Embryonic facial prominence (tissue), 1 donor: Measurements from ENCODE around the gene TSPAN18.

ENCODE experiments used
- DNase-seq: peaks from one replicate; pipeline ENCODE4 v3.0.0-alpha.2; 2016; ENCODE audit errors: extremely low spot score

The TSPAN18 gene

DNA sequence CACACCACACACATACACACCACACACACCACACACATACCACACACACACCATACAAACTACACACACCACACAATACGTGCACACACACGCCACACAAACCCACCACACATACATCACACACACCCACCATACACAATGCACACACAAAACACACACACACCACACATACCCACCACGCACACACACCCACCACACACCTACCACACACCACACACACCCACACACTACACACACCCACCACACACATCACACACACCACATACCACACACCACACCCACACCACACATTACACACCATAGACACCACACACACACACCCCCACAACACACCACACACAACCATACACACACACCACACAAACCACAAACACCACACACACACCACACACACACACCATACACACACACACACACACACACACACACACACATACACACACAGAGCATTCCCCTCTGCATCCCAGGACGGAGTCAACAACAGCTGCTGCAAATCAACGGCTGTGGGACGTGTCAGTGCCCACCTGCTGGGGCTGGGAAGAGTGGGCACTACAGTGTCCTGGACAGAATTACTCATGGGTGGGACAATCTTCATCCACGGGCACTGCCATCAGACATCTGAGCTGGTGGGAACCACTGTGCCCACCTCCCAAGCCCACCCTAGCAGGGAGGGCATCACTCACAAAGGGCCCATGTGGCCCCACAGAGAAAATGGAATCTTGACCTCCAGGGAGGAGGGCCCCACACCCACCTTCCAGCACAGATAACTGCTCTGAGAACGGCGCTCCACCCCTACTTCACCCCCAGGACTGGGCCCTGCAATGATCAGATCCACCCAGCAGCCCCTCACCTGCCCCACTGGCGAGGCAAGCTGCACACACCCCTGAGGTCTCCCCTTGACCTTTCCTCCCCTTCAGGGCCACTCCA is 215.5 kb downstream of the TSPAN18 start:
- DNase-seq = no peak

DNA sequence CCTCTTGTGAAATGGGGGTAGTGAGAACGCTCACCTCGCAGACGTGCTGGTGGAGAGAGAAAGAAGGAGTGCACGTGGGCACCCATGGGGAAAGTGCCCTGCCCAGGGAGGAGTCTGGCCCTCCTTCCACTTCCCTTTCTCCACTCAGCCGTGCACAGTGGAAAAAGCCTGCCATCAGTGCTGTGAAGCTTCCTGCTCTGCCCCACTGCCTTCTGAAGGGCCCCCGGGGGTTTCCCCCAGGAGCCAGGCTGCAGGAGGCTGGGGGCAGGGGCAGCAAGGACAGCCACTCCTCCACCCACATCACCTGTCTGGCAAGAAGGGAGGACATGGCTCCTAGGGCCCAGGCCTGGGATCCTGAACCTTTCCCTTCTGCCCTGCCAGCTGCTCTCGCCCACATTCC is 216.4 kb downstream of the TSPAN18 start:
- DNase-seq = no peak

DNA sequence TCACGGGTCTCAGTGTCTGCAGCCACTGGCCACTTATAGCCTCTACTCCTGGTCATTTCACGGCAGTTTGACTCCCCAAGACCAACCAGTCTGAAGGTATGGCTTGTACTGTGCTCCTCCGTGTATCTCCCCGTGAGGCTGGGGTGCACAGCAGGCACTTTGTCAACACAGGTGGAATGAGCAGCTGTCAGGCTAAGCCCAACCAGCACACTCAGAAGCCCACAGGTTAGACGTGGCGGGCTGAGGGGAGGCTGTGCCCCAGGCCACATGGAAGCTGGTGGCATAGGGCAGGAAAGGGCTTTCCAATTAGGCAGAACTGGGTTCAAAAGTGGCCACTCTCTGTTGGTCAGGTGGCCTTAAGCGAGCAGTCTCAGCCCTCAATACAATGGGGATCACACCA is 216.9 kb downstream of the TSPAN18 start:
- DNase-seq = no peak

DNA sequence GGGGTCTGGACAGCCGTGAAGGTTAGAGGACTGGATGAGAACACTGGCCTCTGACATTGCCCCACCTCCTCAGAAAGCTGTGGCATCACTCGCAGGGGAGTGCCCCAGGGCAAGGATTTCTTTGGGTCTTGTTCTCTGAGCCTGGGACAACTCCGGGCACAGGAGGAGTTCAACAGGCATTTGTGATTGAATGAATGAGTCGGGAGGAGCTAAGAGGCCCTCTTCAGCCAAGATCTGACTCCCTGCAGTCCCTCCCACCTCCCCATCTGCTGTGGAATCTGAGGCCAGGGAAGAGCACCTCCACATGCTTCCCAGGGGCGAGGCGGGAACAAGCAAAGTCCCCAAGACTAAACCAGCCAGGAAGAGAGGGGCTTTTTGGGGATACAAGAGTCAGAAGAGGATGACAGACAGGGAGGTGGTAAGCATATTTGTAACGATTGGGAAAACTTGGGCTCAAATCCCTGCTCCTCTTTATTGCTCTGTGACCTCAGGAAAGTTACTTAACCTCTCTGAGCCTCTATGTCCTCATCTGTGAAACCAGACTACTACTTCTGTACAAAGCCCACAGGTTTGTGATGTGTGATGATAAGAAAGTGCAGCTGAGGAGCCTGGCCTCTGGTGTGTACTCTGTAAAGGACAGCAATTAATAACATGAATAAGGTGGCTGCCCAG is 217.6 kb downstream of the TSPAN18 start:
- no peak for DNase-seq

DNA sequence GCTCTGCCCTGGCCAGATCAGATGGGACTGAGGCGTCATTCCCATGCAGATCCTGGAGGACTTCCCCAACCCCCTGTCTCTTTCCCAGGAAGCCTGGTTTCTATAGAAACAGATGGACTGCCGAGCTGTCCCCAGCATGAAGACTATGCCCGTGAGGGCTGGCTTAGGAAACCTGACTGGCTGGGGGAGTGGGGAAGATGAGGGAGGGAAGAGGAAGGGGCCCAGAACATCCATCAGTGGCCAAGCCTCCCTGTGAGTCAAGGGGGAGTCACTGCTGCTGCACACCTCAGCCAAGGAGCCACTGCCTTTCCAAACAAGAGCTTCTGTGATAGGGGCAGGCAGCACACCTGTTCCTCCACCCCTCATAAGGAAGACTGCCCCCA is 218.1 kb downstream of the TSPAN18 start:
- DNase-seq = no peak

DNA sequence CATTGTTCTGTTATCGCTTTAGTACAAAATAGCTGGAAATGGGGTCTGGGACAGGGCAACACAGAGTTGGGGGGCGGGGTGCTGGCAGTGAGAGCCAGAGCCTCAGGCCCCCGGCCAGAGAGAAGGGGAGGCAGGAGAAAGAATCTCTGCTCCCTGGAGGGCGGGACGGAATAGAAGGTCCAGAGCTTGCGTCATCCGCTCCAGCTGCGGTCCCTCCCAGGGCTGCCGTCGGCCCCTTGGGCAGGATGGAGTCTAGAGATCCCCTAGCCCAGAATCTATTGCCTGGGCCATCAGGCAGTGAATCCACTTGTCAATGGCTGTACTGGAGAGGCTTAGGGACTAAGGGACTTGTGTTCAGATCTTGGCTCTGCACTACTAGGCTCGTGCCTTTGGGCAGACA is 218.9 kb downstream of the TSPAN18 start:
- no peak for DNase-seq

DNA sequence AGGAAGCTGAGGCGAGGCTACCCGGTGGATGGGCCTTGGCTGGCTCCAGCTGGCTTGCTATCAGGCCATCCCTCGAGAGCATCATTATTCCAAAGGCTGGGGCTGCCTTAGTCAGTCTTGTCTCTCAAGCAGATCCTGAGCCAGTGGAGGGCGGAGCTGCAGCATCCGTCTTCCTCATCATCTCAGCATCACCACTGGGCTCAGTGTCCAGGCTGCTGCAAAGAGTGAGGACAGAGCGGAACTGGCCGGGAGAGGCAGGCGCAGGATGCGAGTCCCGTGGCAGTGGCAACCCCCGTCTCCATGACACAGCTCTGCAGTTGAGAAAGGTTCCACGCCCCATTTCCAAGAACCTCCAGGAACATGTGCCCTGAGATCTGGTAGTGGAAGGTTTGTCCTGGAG is 219.5 kb downstream of the TSPAN18 start:
- no peak for DNase-seq

DNA sequence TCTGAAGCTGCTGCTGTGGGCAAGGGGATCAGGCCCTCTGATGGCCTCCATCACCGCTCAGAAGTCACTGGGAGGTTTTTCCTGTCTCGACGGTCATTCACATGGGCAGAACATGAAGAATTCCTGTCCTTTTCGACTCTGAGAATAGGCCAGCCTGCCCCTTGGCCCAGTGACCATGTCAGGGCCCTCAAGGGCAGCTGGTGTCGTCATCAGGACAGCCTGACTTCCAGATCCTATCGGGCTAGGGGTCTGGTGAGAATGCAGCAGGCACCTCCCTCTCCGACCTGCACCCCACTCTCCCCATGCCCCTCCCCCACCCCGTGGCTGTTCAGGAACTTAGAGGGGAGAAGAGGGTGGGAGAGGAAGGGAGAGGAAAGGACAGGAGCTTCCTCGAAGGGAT is 220.4 kb downstream of the TSPAN18 start:
- DNase-seq = no peak

DNA sequence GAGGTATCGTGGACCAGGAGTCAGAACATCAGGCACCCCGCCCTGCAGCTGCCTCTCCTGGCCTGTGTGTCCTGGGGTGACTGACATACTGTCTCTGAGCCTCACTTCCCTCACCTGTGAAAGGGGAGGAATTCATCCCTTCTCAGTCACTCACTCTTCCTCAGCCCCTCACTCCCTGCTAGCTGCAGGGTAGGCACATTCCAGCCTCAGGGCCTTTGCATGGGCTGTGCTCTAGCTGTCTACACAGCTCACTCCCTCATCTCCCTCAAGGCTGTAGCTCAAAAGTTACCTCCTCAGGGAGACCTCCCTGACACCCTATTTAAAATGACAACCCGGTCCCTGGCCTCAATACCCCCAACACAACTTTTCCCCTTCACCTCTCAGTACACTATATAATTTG is 221.4 kb downstream of the TSPAN18 start:
- no peak for DNase-seq

DNA sequence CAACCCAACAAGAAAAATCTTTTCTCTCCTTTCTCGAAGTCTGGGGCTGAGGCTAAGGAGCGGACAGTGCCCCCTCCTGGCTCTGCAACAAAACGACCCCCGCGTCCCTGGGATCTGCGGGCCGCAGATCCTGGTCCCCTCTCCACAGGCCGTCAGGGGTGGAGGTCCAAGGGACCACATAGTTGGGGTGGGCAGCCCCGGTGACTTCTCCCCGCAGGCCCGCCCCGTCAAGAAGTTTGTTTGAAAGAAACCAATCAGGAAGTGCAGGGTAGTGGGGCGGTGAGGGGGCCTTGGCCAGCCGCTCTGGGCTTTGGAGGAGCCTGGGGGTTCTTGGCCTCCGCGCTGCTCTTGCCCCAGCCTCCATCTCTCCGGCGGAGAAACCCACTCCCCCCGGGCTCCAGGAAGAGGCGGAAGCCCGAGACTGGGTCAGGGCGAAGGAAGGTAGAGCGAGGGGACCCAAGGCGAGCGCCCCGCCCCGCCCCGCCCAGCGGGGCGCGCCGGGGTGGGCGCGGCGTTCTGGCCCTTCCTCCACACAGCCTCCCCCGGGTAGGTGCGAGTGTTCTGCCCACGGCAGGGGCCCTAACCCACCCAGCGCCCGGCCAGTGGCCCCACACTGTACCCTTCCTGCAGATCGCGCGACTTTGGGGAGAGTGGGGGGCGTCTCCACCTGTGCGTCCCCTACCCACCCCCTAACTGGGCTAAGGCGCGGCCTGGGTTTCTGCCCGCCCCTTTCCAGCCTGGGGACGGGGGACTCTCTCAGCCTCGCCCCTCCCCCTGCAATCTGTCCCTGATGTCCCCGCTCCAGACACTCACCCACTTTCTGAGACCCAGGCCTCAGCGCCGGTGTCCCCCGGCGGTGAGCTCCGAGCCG is 222.6 kb downstream of the TSPAN18 start:
- no peak for DNase-seq

DNA sequence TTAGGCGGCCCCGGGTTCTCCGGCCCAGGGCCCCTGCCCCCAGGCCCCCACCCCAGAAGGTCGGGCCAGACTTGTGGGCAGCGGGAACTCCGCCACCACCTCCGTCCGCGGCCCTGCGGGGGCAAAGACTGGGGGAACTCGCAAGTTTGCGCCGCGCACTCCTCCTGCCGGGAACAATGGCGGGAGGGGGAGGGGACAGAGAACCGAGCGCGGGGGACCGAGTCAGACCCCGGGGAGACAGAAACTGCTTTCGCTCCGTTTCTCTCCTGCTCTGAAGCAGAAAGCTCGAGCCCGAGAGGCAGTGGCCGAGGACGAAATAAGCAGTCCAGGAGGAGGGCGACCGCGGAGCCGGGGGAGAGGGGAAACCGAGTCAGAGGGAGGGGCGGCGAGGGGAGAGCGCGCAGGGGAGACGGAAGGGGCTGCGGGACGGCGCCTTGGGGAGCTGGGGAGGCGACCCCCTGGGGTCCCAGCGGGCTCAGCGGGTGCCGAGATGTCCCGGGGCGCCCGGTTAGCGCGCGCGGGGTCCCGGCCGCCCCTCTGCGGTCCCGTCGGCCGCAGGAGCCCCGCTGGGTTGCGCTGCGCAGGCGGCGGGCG is 223.4 kb downstream of the TSPAN18 start:
- no peak for DNase-seq

DNA sequence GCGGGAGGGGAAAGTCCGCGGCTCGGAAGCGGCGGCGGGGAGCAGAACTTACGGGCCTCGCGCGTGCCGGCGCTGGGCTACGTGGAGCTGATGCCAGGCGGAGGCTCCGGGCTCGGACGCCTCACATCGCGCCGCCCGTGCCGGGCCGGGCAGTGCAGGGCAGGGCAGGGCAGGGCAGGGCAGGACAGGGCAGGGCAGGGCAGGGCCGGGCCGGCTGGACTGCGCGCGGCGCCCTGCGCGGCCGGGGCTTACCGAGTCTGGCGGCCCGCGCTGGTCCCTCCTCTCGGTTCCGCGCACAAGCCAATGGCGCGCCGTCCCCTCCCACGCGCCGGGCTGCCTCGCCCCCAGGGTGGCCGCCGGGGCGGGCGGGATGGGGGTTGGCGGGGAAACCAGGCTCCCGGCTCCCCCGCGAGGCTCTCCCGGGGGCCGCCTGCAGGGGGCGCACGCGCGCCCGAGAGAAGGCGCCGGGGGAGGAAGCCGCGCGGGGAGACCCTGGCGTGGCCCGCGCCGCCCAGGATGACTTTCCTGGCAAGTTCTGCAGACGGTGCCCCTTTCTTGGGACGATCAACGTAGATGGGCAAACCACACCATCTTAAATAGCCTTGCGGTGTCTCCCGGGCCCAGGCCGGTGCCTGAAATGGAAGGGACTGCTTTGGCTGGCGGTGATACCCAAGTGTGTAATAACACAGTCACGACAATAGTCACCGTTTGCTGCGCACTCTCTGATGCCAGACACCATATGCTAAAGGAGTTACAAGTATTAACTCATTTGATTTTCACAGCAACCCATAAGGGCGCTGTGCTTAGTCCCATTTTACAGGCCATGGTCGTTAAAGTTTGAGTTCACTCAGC is 224.1 kb downstream of the TSPAN18 start, which contains the start of gene TP53I11:
TP53I11 (minus strand) TSS at position 259 of the 852 bp plus-strand sequence. CDS start 12,548 bp downstream, outside the sequence.
- DNase-seq = no peak

DNA sequence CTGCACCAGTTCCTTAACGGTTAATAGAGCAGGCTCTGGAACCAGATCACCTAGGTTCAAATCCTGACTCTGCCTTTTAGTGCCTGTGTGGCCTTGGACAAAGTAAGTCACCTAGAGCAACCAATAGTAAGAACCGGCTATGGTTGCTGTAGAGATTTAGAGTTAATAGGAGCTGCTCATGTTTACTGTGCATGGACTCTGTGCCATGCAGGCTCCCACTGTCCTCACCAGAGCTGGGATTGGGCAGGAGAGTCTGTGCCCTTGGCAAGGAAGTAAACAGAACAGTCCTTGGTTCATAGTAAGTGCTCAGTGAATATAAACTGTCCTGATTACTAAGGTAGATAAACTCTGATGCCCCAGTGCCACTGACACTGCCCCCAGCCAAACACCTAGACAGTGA is 225.3 kb downstream of the TSPAN18 start:
- DNase-seq = no peak

DNA sequence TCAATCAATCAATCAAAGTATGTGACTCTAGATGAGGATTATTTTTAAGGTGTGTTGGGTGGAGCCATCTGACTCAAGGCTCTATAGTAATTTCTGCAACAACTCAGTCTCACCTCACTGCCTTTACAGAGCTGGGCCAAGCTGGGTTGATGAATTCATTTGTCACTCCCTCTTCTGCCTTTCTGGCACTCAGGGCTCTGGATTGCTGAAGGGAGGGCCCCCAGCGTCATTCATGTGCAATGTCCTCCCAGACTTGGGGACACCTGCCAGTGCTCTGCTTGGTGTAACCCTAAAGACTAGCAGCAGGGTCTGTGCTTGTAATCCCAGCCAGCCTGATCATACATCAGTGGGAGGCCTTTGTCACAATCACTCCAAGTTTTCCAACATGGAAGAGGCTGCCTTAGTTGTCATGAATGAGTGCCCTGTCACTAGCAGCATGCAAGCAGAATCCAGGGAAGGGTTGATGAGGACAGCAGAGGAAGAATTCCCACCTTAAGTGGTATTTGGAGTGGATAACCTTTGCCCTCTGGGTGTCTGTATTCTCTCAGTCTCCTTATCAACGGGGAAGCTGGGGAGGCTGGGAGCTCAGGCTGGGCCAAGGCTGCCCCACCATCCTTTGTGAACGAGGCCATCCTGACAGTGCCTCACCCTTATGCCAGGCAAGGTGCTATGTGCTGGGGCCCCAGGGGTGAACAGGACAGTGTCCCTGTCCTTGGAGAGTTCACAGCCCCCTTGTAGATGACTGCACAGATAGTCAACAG is 225.9 kb downstream of the TSPAN18 start:
- DNase-seq = no peak

DNA sequence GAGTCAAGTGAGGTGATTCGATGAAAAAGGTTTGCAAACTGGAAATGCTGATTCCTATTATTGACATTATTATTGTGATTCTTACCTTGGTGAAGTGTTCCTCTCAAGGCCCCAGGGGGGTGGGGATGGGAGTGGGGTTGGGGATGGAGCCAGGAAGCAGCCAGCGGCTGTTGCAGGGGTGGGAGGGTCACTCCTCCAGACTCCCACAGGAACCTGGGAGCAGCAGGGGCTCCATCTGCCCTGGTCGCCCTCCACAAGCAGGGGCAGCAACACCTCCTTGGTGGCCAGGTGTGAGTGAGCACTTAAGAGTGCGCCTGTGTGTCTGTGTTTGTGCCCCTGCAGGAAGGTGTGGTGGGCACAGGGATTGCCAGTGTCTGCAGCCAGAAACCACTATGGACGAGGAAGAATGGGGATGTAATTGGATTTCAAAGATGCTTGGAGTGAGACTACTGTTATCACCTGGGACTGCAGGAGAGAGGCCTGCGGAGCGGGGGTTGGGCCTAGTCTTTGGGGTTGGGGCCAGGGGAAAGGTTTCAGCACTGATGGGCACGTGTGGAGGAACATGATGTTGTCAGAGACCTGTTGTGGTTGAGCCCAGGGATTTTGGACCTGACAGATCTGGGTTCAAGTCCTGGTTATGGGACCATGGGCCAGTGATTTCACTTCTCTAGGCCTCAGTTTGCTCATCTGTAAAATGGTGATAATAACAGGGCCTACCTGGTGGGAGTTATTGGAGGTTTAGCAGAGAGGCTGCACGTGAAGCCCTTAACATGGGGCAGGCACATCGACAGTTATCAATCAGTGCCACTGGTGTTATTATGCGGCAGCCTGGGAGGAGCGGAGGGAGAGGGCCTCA is 227.5 kb downstream of the TSPAN18 start:
- DNase-seq = no peak

DNA sequence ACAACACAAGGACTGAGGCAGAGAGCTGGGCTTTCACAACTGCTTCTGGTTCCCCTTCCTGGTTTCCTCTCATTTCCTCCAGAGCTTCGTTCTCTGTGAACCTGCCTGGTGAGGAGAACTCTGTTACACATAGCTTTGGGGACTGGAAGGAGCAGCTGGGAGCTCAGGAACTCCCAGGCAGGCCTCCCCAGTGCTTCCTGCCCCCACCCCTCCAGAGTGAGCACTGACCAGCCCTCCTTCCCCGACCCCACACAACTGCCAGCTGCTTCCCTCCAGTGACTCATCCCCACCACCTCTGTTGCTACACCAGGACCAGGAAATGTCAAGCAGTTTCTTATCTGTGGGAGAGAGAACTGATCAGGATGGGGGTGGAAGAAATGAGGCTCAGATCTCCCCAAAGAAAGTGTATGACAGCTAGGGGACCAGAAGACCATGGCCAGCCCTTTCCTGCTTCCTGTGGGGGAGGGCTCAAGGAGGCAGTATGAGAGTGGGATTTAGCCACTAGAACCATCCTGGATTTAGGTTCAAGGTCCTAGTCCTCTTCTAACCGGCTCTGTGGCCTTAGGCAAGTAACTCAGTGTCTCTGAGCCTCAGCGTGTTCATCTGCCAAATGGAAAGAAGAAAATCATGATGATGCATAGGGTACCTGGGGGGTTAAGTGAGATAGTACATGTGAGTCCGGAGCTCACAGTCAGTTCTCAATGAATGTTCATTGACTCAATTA is 228.4 kb downstream of the TSPAN18 start:
- DNase-seq = no peak

DNA sequence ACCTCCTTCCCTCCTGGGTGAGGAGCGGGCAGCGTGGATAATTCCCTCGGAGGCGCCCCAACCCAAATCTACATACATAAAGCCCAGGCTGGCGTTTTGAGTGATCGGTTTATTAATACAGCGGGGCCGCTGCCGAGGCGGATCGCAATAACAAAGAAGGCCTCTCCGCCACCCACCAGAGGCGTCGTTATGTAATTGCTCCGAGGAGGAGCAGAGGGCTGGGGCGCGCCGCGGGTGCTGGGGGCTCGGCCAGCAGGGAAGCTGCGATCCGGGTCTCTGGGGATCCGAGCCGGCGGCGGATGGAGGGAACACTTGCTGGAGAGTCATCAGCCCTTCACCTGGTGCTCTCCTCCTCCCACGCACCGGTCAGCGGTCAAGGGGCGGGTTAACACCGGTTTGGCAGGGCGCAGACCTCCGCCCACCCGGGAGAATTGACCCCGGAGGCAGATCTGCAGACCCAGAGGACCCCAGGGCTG is 230.3 kb downstream of the TSPAN18 start:
- DNase-seq = no peak
